SK-N-SH treated with all-trans-retinoic acid at 6 μM for 48 hours (cell line): ENCODE results near the gene SBK1.

Source experiments
- BACH2 ChIP-seq: fragments of 250-450 bp; sonication (Bioruptor Pico); IDR thresholded peaks from 2 replicates; pipeline ENCODE4 v1.9.0; 2021; ENCODE audit warnings: mild to moderate bottlenecking, borderline replicate concordance
- ESRRG ChIP-seq: fragments of 250-450 bp; sonication (Bioruptor Pico); IDR thresholded peaks from 2 replicates; pipeline ENCODE4 v1.6.1; 2021; ENCODE audit warnings: mild to moderate bottlenecking
- ISL1 ChIP-seq: fragments of 250-450 bp; sonication (Bioruptor Pico); IDR thresholded peaks from 2 replicates; pipeline ENCODE4 v2.1.2; 2022; ENCODE audit warnings: mild to moderate bottlenecking, moderate library complexity
- TCF4 ChIP-seq: fragments of 250-450 bp; sonication (Bioruptor Pico); IDR thresholded peaks from 2 replicates; pipeline ENCODE4 v1.8.0; 2021; ENCODE audit warnings: mild to moderate bottlenecking, moderate library complexity, borderline replicate concordance
- TF ChIP-seq, protein P1 (sequence below): fragments of 250-450 bp; sonication (Bioruptor Pico); IDR thresholded peaks from 2 replicates; pipeline ENCODE4 v1.5.1; 2020; ENCODE audit warnings: low read depth, mild to moderate bottlenecking, moderate library complexity
- TF ChIP-seq, protein P2 (sequence below): fragments of 250-450 bp; sonication (Bioruptor Pico); IDR thresholded peaks from 2 replicates; pipeline ENCODE4 v1.8.0; 2021; ENCODE audit warnings: low read depth, mild to moderate bottlenecking, moderate library complexity, borderline replicate concordance

DNA sequence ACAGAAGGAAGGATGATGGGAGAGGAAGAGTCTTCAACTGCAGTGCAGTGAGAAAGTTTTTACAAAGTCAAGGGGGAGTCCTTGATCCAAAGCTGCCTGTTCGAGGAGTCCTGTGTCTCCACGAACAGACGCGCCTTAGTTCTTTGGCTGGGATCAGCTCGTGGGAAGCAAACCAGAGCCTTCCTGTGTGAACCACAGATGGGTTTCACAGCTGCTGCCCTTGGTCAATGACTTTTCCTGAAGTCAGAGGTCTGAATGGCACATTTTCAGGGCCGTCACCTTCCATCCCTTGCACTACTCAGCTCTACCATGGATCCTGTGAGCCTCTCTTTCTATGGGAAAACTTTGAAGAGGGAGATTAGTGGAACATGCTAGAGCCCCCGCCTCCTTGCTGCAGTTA is 4.2 kb upstream of the SBK1 start:
- TF ChIP-seq TCF4 (CRISPR knock-in tag) (no peak), ESRRG (CRISPR knock-in tag) (no peak), ISL1 (no peak), BACH2 (CRISPR knock-in tag) (no peak)
- TF ChIP-seq, protein P1, sequence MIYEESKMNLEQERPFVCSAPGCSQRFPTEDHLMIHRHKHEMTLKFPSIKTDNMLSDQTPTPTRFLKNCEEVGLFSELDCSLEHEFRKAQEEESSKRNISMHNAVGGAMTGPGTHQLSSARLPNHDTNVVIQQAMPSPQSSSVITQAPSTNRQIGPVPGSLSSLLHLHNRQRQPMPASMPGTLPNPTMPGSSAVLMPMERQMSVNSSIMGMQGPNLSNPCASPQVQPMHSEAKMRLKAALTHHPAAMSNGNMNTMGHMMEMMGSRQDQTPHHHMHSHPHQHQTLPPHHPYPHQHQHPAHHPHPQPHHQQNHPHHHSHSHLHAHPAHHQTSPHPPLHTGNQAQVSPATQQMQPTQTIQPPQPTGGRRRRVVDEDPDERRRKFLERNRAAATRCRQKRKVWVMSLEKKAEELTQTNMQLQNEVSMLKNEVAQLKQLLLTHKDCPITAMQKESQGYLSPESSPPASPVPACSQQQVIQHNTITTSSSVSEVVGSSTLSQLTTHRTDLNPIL: no peak
- TF ChIP-seq, protein P2, sequence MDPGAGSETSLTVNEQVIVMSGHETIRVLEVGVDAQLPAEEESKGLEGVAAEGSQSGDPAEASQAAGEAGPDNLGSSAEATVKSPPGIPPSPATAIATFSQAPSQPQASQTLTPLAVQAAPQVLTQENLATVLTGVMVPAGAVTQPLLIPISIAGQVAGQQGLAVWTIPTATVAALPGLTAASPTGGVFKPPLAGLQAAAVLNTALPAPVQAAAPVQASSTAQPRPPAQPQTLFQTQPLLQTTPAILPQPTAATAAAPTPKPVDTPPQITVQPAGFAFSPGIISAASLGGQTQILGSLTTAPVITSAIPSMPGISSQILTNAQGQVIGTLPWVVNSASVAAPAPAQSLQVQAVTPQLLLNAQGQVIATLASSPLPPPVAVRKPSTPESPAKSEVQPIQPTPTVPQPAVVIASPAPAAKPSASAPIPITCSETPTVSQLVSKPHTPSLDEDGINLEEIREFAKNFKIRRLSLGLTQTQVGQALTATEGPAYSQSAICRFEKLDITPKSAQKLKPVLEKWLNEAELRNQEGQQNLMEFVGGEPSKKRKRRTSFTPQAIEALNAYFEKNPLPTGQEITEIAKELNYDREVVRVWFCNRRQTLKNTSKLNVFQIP (CRISPR knock-in tag): no peak
